HPDE6-E6E7 (cell line): ENCODE measurements around the gene BRAT1.

Experiments
- DNase-seq: peaks from one replicate; pipeline ENCODE4 v3.0.0; 2011; ENCODE audit warnings: missing footprints; ENCODE audit errors: extremely low spot score

Gene BRAT1

GRCh38 chr7:2523461-2523936 lies 31.8 kb downstream of the BRAT1 start:
- DNase-seq, result no peak

GRCh38 chr7:2522780-2523433 lies 32.4 kb downstream of the BRAT1 start:
- DNase-seq, result peak; percentile 80

GRCh38 chr7:2521952-2522591 lies 33.3 kb downstream of the BRAT1 start:
- DNase-seq, result no peak

- DNase-seq, result no peak
These were observed 34.0 kb downstream of the BRAT1 start for GRCh38 chr7:2521341-2521745.

- no peak for DNase-seq
These were observed 34.5 kb downstream of the BRAT1 start for GRCh38 chr7:2520761-2521290.

- DNase-seq, result no peak
These were observed 35.1 kb downstream of the BRAT1 start for GRCh38 chr7:2520131-2520760.

GRCh38 chr7:2519119-2519930 lies 36.0 kb downstream of the BRAT1 start, which contains the start of gene LFNG:
Gene LFNG, plus strand, starts transcription at chr7:2519774. Its CDS starts 88 bp downstream, at chr7:2519862.
- peak; percentile 88 for DNase-seq

GRCh38 chr7:2518737-2519118 lies 36.6 kb downstream of the BRAT1 start:
- no peak for DNase-seq

- no peak for DNase-seq
These were observed 37.4 kb downstream of the BRAT1 start for GRCh38 chr7:2517678-2518507.

GRCh38 chr7:2517026-2517425 lies 38.3 kb downstream of the BRAT1 start:
- no peak for DNase-seq

- no peak for DNase-seq
These were observed 39.1 kb downstream of the BRAT1 start for GRCh38 chr7:2516194-2516555.

- DNase-seq, result no peak
These were observed 39.7 kb downstream of the BRAT1 start for GRCh38 chr7:2515424-2516193.

GRCh38 chr7:2514473-2515423 lies 40.6 kb downstream of the BRAT1 start:
- no peak for DNase-seq

GRCh38 chr7:2513702-2514101 lies 41.6 kb downstream of the BRAT1 start:
- DNase-seq, result no peak

- DNase-seq, result no peak
These were observed 42.6 kb downstream of the BRAT1 start for GRCh38 chr7:2512713-2513112.

- no peak for DNase-seq
These were observed 43.1 kb downstream of the BRAT1 start for GRCh38 chr7:2512179-2512661.

- no peak for DNase-seq
These were observed 43.6 kb downstream of the BRAT1 start for GRCh38 chr7:2511769-2512168.

GRCh38 chr7:2510909-2511768 lies 44.2 kb downstream of the BRAT1 start:
- DNase-seq, result no peak
